GM12878 (cell line): Measurements from ENCODE around the gene TBX4. TPM values are rescaled to one million over a fixed set of nuclear protein-coding genes. Genes with fewer than 3 reads are reported as not detected.

Experiments used
- ATAC-seq: fragments of 200-7000 bp; cut with Tn5 transposase; 3 replicates; pipeline ENCODE4 v1.9.1; 2020; ENCODE audit warnings: mild to moderate bottlenecking, moderate library complexity
- BruUV-seq: library from RNA; stranded (reverse); fragments of 400-500 nt; replicated peaks from 2 replicates; lab custom pipeline; 2021; lab: Mats Ljungman, UMichigan
- CTCF ChIA-PET: fragments of 300-600 bp; sonication (Branson Sonifier 250); formaldehyde crosslinking; extraction: SDS; loops from one replicate; lab custom pipeline; 2021; ENCODE audit warnings: inconsistent platforms; lab: Yijun Ruan, JAX
- POLR2A ChIA-PET: fragments of 350-600 bp; formaldehyde crosslinking; extraction: SDS; loops from one replicate; lab custom pipeline; 2021; ENCODE audit warnings: inconsistent platforms; lab: Charles Lee
- RAD21 ChIA-PET: fragments of 300-600 bp; sonication (Branson Sonifier 250); formaldehyde crosslinking; loops from one replicate; lab custom pipeline; 2023; ENCODE audit warnings: antibody characterized with exemption; ENCODE audit not compliant: unreplicated experiment; lab: Charles Lee
- SMC1A ChIA-PET: fragments of 300-600 bp; sonication (Branson Sonifier 250); formaldehyde crosslinking; loops from one replicate; lab custom pipeline; 2023; ENCODE audit not compliant: unreplicated experiment, uncharacterized antibody; lab: Charles Lee
- DNase-seq: peaks from one replicate; pipeline ENCODE4 v3.0.0-alpha.2; 2011; ENCODE audit warnings: low read depth, low spot score
- FAIRE-seq: peaks from 3 replicates; lab custom pipeline; 2011; peaks lifted over from hg19 to GRCh38; lab: Jason Lieb, UNC
- H2AFZ ChIP-seq: 2 replicates; pipeline ENCODE4 v1.6.0; 2011; ENCODE audit warnings: low read depth, low read length, control low read depth; ENCODE audit not compliant: control insufficient read depth
- H3K27ac ChIP-seq: 2 replicates; pipeline ENCODE4 v1.5.1; 2011; ENCODE audit warnings: control low read depth; ENCODE audit not compliant: control insufficient read depth, insufficient read depth
- H3K27me3 ChIP-seq, 2 experiments: replicated peaks in 1 of 2; 2 replicates each; pipeline versions ENCODE4 v1.6.0 to v1.6.1; 2011; ENCODE audit warnings: low read length in 1 of 2; ENCODE audit not compliant: control insufficient read depth in 2 of 2, insufficient read depth in 2 of 2
- H3K36me3 ChIP-seq, 2 experiments: 2 replicates each; pipeline ENCODE4 v1.5.1; 2011; ENCODE audit warnings: low read length in 1 of 2; ENCODE audit not compliant: control insufficient read depth in 2 of 2, insufficient read depth in 2 of 2
- H3K4me1 ChIP-seq: 2 replicates; pipeline ENCODE4 v1.6.1; 2011; ENCODE audit warnings: mild to moderate bottlenecking, low read length, moderate library complexity, mixed read lengths; ENCODE audit not compliant: control insufficient read depth, insufficient read depth
- H3K4me2 ChIP-seq: 2 replicates; pipeline ENCODE4 v1.6.0; 2011; ENCODE audit warnings: control low read depth; ENCODE audit not compliant: control insufficient read depth, insufficient read depth
- H3K4me3 ChIP-seq: fragments of 200-600 bp; sonication (generic); 2 replicates; pipeline ENCODE4 v1.5.1; 2016
- H3K79me2 ChIP-seq: 2 replicates; pipeline ENCODE4 v1.6.0; 2011; ENCODE audit warnings: low read length; ENCODE audit not compliant: control insufficient read depth, insufficient read depth
- H3K9ac ChIP-seq: 2 replicates; pipeline ENCODE4 v1.8.0; 2011; ENCODE audit warnings: low read length, control low read depth, mixed read lengths; ENCODE audit not compliant: control insufficient read depth, insufficient read depth
- H3K9me3 ChIP-seq: replicated peaks from 3 replicates; pipeline ENCODE4 v1.5.1; 2011; ENCODE audit warnings: mild to moderate bottlenecking, low read length; ENCODE audit not compliant: control insufficient read depth, insufficient read depth
- H4K20me1 ChIP-seq: 2 replicates; pipeline ENCODE4 v1.6.0; 2011; ENCODE audit not compliant: control insufficient read depth, insufficient read depth
- NFXL1 ChIP-seq: fragments of 450-650 bp; IDR thresholded peaks from 2 replicates; pipeline ENCODE4 v1.6.1; 2017; ENCODE audit warnings: antibody characterized with exemption, mild to moderate bottlenecking, borderline replicate concordance
- SREBF1 ChIP-seq: IDR thresholded peaks from 2 replicates; pipeline ENCODE4 v1.6.1; 2012; ENCODE audit warnings: mild to moderate bottlenecking, low read length
- ZBTB4 ChIP-seq: fragments of 450-650 bp; formaldehyde crosslinking; IDR thresholded peaks from 2 replicates; pipeline ENCODE4 v1.4.0; 2022; ENCODE audit warnings: mild to moderate bottlenecking, moderate library complexity
- WGBS: methylation state at CpG from one replicate; pipeline ENCODE4 v1.1.6; 2016; ENCODE audit warnings: low lambda C conversion rate; ENCODE audit not compliant: insufficient replicate concordance, insufficient coverage; ENCODE audit errors: missing lambda C conversion rate; 5-methylcytosine and 5-hydroxymethylcytosine counted together
- in situ Hi-C: fragments of 300-500 bp; cut with MboI; formaldehyde crosslinking; loops from 9 replicates; pipeline ENCODE4 v1.14.3; 2018; ENCODE audit warnings: mixed read lengths
- intact Hi-C: fragments of 100-400 bp; cut with micrococcal nuclease; formaldehyde crosslinking; loops from one replicate; pipeline ENCODE4 v1.14.2; 2022; ENCODE audit not compliant: unreplicated experiment
- polyA plus RNA-seq, 11 experiments: library from polyadenylated mRNA; depleted of rRNA in 4 of 11; unstranded in 6 of 11; stranded (reverse) in 5 of 11; fragments of >200 nt; fragmentation: Nextera tagmentation in 4 of 11; fragmentation: Illumina TruSeq in 1 of 11; extraction: Ambion mirVana in 4 of 11; extraction: Trizol in 1 of 11; gene quantifications; 1 replicate in 1 of 11; 2 replicates in 10 of 11; pipeline versions ENCODE4 v1.2.1 to v1.2.3, GENCODE V29; 2011 to 2016; ENCODE audit warnings: inconsistent platforms in 2 of 11, missing spikeins in 2 of 11, low read depth in 1 of 11
- total RNA-seq, 4 experiments: library from RNA; depleted of rRNA in 3 of 4; stranded (reverse); fragments of >200 nt in 3 of 4; fragmentation: Illumina TruSeq in 1 of 4; extraction: Trizol in 1 of 4; gene quantifications; 2 replicates each; pipeline versions ENCODE4 v1.2.1 to v1.2.3, GENCODE V29; 2013 to 2021

Gene TBX4
- total and polyA plus RNA-seq, 10 of the 15 experiments (the other 5 are each of a cell fraction or from before 2014, with no cell fraction given), result 0.01 TPM; not detected in 9

GRCh38 chr17:61419496-61420046 lies 32.7 kb upstream of the TBX4 start:
- H3K27ac ChIP-seq, result no peak overlapping the region
- ChIA-PET POLR2A (no interaction called here), SMC1A (interaction anchor here (1.0 to 1.5 kb wide), 2 partner anchors 129 to 417 kb away, joined by 3 to 5 read pairs; no protein-coding TSS in a partner anchor), CTCF (interaction anchor here (1.4 kb wide), 1 partner anchor 26 kb away, joined by 4 read pairs; no protein-coding TSS in a partner anchor), RAD21 (no interaction called here)
- intact Hi-C loops (loop anchor here (5.0 kb wide), 1 partner anchor 688 kb away; no protein-coding TSS in a partner anchor), in situ Hi-C loops (loop anchor here (5.0 to 10.0 kb wide), 3 partner anchors 133 to 685 kb away; no protein-coding TSS in a partner anchor)
- H3K4me2 ChIP-seq, result no peak overlapping the region
- BruUV-seq, result no TSS peak
- no peak overlapping the region for H3K9ac ChIP-seq
- DNase-seq (no peak), FAIRE-seq (no peak), ATAC-seq (no peak)
- no peak overlapping the region for H3K4me3 ChIP-seq
- H4K20me1 ChIP-seq, result no peaks in the 10 kb centered on the region
- H2AFZ ChIP-seq, result no peak overlapping the region
- H3K36me3 ChIP-seq, result no peaks in the 10 kb centered on the region
- H3K79me2 ChIP-seq, result no peaks in the 10 kb centered on the region
- no peaks in the 10 kb centered on the region for H3K9me3 ChIP-seq
- peaks cover 0 to 2% of the 10 kb centered on the region in 2 experiments; a peak in 1 of 4 replicates for H3K27me3 ChIP-seq
- H3K4me1 ChIP-seq, result no peaks in the 10 kb centered on the region
- WGBS, result 42% methylated on average over 8 of the region's 8 CpGs
- TF ChIP-seq SREBF1 (no peak), ZBTB4 (no peak), NFXL1 (peak; percentile 48; the same call in 1 of the 2 replicates)
